WTC11 (cell line): ENCODE data around the gene GPR156. TPM values are rescaled to one million over a fixed set of nuclear protein-coding genes. Genes with fewer than 3 reads are reported as not detected.

Source experiments
- ATAC-seq: fragments of 200-7000 bp; cut with Tn5 transposase; 2 replicates; pipeline ENCODE4 v1.10.0; 2021; ENCODE audit warnings: mild to moderate bottlenecking, moderate library complexity
- CTCF ChIA-PET: fragments of 300-600 bp; sonication (Branson Sonifier 250); formaldehyde crosslinking; loops from one replicate; lab custom pipeline; 2021; ENCODE audit warnings: antibody characterized with exemption; lab: Charles Lee
- POLR2A ChIA-PET: fragments of 350-600 bp; sonication (Branson Sonifier 250); formaldehyde crosslinking; loops from one replicate; lab custom pipeline; 2021; ENCODE audit warnings: antibody characterized with exemption; lab: Charles Lee
- DNase-seq: peaks from one replicate; pipeline ENCODE4 v3.0.0; 2021; ENCODE audit warnings: low spot score
- H3K27ac Mint-ChIP-seq: 2 replicates; pipeline ENCODE4 v1.8.0; 2021; ENCODE audit warnings: mixed read lengths
- H3K27me3 Mint-ChIP-seq: 2 replicates; pipeline ENCODE4 v1.8.0; 2021; ENCODE audit warnings: low read depth, mild to moderate bottlenecking, moderate library complexity, mixed read lengths
- H3K36me3 Mint-ChIP-seq: 2 replicates; pipeline ENCODE4 v1.8.0; 2021; ENCODE audit warnings: mixed read lengths
- H3K4me1 Mint-ChIP-seq: 2 replicates; pipeline ENCODE4 v1.8.0; 2022; ENCODE audit warnings: mixed read lengths
- H3K4me3 Mint-ChIP-seq: 2 replicates; pipeline ENCODE4 v1.8.0; 2021; ENCODE audit warnings: mild to moderate bottlenecking, moderate library complexity, mixed read lengths
- H3K9me3 Mint-ChIP-seq: 2 replicates; pipeline ENCODE4 v1.8.0; 2021; ENCODE audit warnings: mixed read lengths
- ATF2 ChIP-seq: sonication (generic); formaldehyde crosslinking; IDR thresholded peaks from 2 replicates; pipeline ENCODE4 v1.8.1; 2022; ENCODE audit warnings: low read depth, missing genetic modification reagents, borderline replicate concordance
- CDX4 ChIP-seq: fragments of 250-450 bp; sonication (Bioruptor Pico); IDR thresholded peaks from 2 replicates; pipeline ENCODE4 v1.9.0; 2021; ENCODE audit warnings: moderate library complexity, mild to moderate bottlenecking, inconsistent platforms, borderline replicate concordance
- ETV6 ChIP-seq: sonication (generic); formaldehyde crosslinking; IDR thresholded peaks from 2 replicates; pipeline ENCODE4 v1.8.1; 2022; ENCODE audit warnings: mild to moderate bottlenecking, missing genetic modification reagents
- FOXJ3 ChIP-seq: sonication (generic); formaldehyde crosslinking; IDR thresholded peaks from 2 replicates; pipeline ENCODE4 v1.9.0; 2021; ENCODE audit warnings: missing genetic modification reagents, mild to moderate bottlenecking, borderline replicate concordance
- IRF1 ChIP-seq: sonication (generic); formaldehyde crosslinking; IDR thresholded peaks from 2 replicates; pipeline ENCODE4 v1.8.0; 2023; ENCODE audit warnings: missing genetic modification reagents
- KAT7 ChIP-seq: sonication (generic); formaldehyde crosslinking; IDR thresholded peaks from 2 replicates; pipeline ENCODE4 v1.8.1; 2023; ENCODE audit warnings: missing genetic modification reagents, mild to moderate bottlenecking, borderline replicate concordance
- MYBL2 ChIP-seq: sonication (generic); formaldehyde crosslinking; IDR thresholded peaks from 2 replicates; pipeline ENCODE4 v1.8.1; 2023; ENCODE audit warnings: mild to moderate bottlenecking, moderate library complexity, missing genetic modification reagents
- NFATC4 ChIP-seq: fragments of 250-450 bp; sonication (Bioruptor Pico); IDR thresholded peaks from 2 replicates; pipeline ENCODE4 v1.9.0; 2021; ENCODE audit warnings: mild to moderate bottlenecking
- OVOL2 ChIP-seq: fragments of 250-450 bp; sonication (Bioruptor Pico); IDR thresholded peaks from 2 replicates; pipeline ENCODE4 v1.9.0; 2021; ENCODE audit warnings: mild to moderate bottlenecking, borderline replicate concordance
- PRDM15 ChIP-seq: sonication (generic); formaldehyde crosslinking; IDR thresholded peaks from 2 replicates; pipeline ENCODE4 v1.8.0; 2022; ENCODE audit warnings: missing genetic modification reagents
- PRRX2 ChIP-seq: fragments of 250-450 bp; sonication (Bioruptor Pico); IDR thresholded peaks from 2 replicates; pipeline ENCODE4 v1.8.0; 2021; ENCODE audit warnings: mild to moderate bottlenecking
- SOX15 ChIP-seq: fragments of 250-450 bp; sonication (Bioruptor Pico); IDR thresholded peaks from 2 replicates; pipeline ENCODE4 v1.9.0; 2021; ENCODE audit warnings: mild to moderate bottlenecking
- SP1 ChIP-seq: sonication (generic); formaldehyde crosslinking; conservative IDR thresholded peaks from 2 replicates; pipeline ENCODE4 v1.8.1; 2022; ENCODE audit warnings: missing genetic modification reagents
- TCF7 ChIP-seq: sonication (generic); formaldehyde crosslinking; IDR thresholded peaks from 2 replicates; pipeline ENCODE4 v1.8.0; 2022; ENCODE audit warnings: mild to moderate bottlenecking, low read depth, missing genetic modification reagents, moderate library complexity
- TP53 ChIP-seq: sonication (generic); formaldehyde crosslinking; IDR thresholded peaks from 2 replicates; pipeline ENCODE4 v1.8.1; 2023; ENCODE audit warnings: mild to moderate bottlenecking, missing genetic modification reagents
- USF2 ChIP-seq: sonication (generic); formaldehyde crosslinking; IDR thresholded peaks from 2 replicates; pipeline ENCODE4 v1.8.1; 2023; ENCODE audit warnings: mild to moderate bottlenecking, missing genetic modification reagents, moderate library complexity
- ZNF232 ChIP-seq: sonication (generic); formaldehyde crosslinking; IDR thresholded peaks from 2 replicates; pipeline ENCODE4 v1.8.0; 2022; ENCODE audit warnings: mild to moderate bottlenecking, missing genetic modification reagents
- ZNF263 ChIP-seq: sonication (generic); formaldehyde crosslinking; IDR thresholded peaks from 2 replicates; pipeline ENCODE4 v1.8.1; 2022; ENCODE audit warnings: low read depth, mild to moderate bottlenecking, moderate library complexity, missing genetic modification reagents
- ZNF281 ChIP-seq: sonication (generic); formaldehyde crosslinking; IDR thresholded peaks from 2 replicates; pipeline ENCODE4 v1.8.0; 2023; ENCODE audit warnings: mild to moderate bottlenecking, missing genetic modification reagents
- ZNF512 ChIP-seq: sonication (generic); formaldehyde crosslinking; IDR thresholded peaks from 2 replicates; pipeline ENCODE4 v1.8.1; 2022; ENCODE audit warnings: missing genetic modification reagents, borderline replicate concordance
- total RNA-seq: library from RNA; stranded (reverse); gene quantifications from 3 replicates; pipeline ENCODE4 v1.2.3, GENCODE V29; 2021

Gene GPR156
- total RNA-seq, 1 experiment from 2014 or later: 0.72 TPM

GRCh38 chr3:120147072-120147871 is 137.8 kb downstream of the GPR156 start:
- Mint-ChIP-seq H3K9me3 (no peaks in the 10 kb centered on the region), H3K4me3 (no peak overlapping the region), H3K27ac (no peak overlapping the region), H3K4me1 (peaks cover 24% of the 10 kb centered on the region), H3K36me3 (no peaks in the 10 kb centered on the region), H3K27me3 (no peaks in the 10 kb centered on the region)
- POLR2A ChIA-PET: interaction anchor here (0.6 to 2.1 kb wide), 2 partner anchors 52 to 53 kb away, joined by 3 to 9 read pairs; partner anchors contain the start of gene GSK3B
- CTCF ChIA-PET: interaction anchor here (0.5 to 3.6 kb wide), 17 partner anchors 12 to 411 kb away, joined by 3 to 26 read pairs (median 4); no protein-coding TSS in a partner anchor
- TF ChIP-seq PRDM15 (CRISPR knock-in tag): peak; percentile 29; the same call in 1 of the 2 replicates
- TF ChIP-seq TCF7 (CRISPR knock-in tag): no peak
- no peak for TF ChIP-seq KAT7 (CRISPR knock-in tag)
- TF ChIP-seq IRF1 (CRISPR knock-in tag): no peak
- DNase-seq: peak; percentile 19
- ATAC-seq: peak; percentile 87

GRCh38 chr3:120145542-120146285 is 139.3 kb downstream of the GPR156 start:
- H3K36me3 Mint-ChIP-seq: no peaks in the 10 kb centered on the region
- ATAC-seq (no peak), DNase-seq (no peak)
- POLR2A ChIA-PET: interaction anchor here (1.0 kb wide), 1 partner anchor 32 kb away, joined by 3 read pairs; no protein-coding TSS in a partner anchor
- no peaks in the 10 kb centered on the region for H3K27me3 Mint-ChIP-seq
- H3K9me3 Mint-ChIP-seq: peaks cover 7% of the 10 kb centered on the region
- H3K4me3 Mint-ChIP-seq: no peak overlapping the region
- CTCF ChIA-PET: interaction anchor here (0.6 to 3.6 kb wide), 3 partner anchors 105 to 242 kb away, joined by 3 to 26 read pairs (median 3); no protein-coding TSS in a partner anchor
- H3K27ac Mint-ChIP-seq: no peak overlapping the region
- peaks cover 24% of the 10 kb centered on the region for H3K4me1 Mint-ChIP-seq
- TF ChIP-seq SP1 (CRISPR knock-in tag) (no peak), CDX4 (no peak), PRRX2 (no peak), TP53 (CRISPR knock-in tag) (no peak), ZNF232 (CRISPR knock-in tag) (no peak), TCF7 (CRISPR knock-in tag) (no peak), OVOL2 (no peak), ATF2 (CRISPR knock-in tag) (no peak), USF2 (CRISPR knock-in tag) (no peak), SOX15 (CRISPR knock-in tag) (no peak), ZNF263 (CRISPR knock-in tag) (no peak), ZNF281 (no peak), NFATC4 (CRISPR knock-in tag) (no peak), MYBL2 (CRISPR knock-in tag) (no peak), ETV6 (CRISPR knock-in tag) (no peak), FOXJ3 (no peak), ZNF512 (CRISPR knock-in tag) (no peak)
